Activated T-helper 2 cell treated with anti-CD3 and anti-CD28 coated beads, Interferon-gamma antibody, Interleukin-2, Interleukin-4, amounts not matched to agents 10 μg/mL and 5 μg/mL and 100 μg/mL, durations not matched to agents 14 hours and 24 hours and 36 hours (primary cell): ENCODE measurements around the gene SORD. TPM values are rescaled to one million over a fixed set of nuclear protein-coding genes. Genes with fewer than 3 reads are reported as not detected.
"Not testable (repeated sequence)": the region's sequence is repeated elsewhere in the genome, so short reads cannot be mapped to it uniquely, and the experiment has no call there.

ENCODE experiments used
- DNase-seq: peaks from one replicate; pipeline ENCODE4 v3.0.0; 2021; ENCODE audit warnings: low spot score
- H3K27ac Mint-ChIP-seq: one replicate; pipeline ENCODE4 v1.8.0; 2021; ENCODE audit warnings: mixed read lengths
- H3K27me3 Mint-ChIP-seq: one replicate; pipeline ENCODE4 v1.8.0; 2021; ENCODE audit warnings: low read depth, mixed read lengths
- H3K36me3 Mint-ChIP-seq: one replicate; pipeline ENCODE4 v1.8.0; 2021; ENCODE audit warnings: low read depth, mixed read lengths
- H3K4me1 Mint-ChIP-seq: one replicate; pipeline ENCODE4 v1.8.0; 2021; ENCODE audit warnings: low read depth, mixed read lengths
- H3K4me3 Mint-ChIP-seq: one replicate; pipeline ENCODE4 v1.8.0; 2021; ENCODE audit warnings: low read depth, mild to moderate bottlenecking, moderate library complexity, mixed read lengths
- H3K9me3 Mint-ChIP-seq: one replicate; pipeline ENCODE4 v1.8.0; 2021; ENCODE audit warnings: mixed read lengths
- intact Hi-C: fragments of 100-400 bp; cut with micrococcal nuclease; formaldehyde crosslinking; loops from one replicate; pipeline ENCODE4 v1.15.1; 2023
- total RNA-seq: library from RNA; stranded (reverse); gene quantifications from 2 replicates; pipeline ENCODE4 v1.2.3, GENCODE V29; 2022

SORD gene
- total RNA-seq, 1 donor from 2014 or later = 24.9 TPM

DNA sequence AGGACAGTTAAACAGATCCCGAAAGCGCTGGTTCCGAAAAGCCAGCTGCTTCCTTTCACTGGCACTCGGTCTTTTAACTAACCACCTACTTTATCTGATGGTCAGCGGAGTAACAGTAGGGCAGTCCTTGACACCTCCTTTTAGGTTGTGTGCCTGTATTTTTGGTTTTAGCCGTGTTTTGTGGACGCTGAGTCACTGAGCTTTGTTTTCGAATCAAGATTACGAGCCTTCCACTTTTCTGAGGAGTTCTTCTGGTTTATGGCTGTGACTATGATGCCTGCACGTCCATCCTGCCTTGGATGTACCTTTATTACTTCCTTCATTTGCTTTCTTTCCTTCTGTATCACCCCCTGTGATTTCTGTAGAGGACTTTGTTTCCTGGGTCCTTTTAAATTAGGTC, 59.4 kb downstream of the SORD start:
- H3K36me3 Mint-ChIP-seq, H3K27me3 Mint-ChIP-seq, H3K27ac Mint-ChIP-seq, intact Hi-C loops, H3K4me3 Mint-ChIP-seq, DNase-seq, H3K9me3 Mint-ChIP-seq, H3K4me1 Mint-ChIP-seq: not testable (repeated sequence)

DNA sequence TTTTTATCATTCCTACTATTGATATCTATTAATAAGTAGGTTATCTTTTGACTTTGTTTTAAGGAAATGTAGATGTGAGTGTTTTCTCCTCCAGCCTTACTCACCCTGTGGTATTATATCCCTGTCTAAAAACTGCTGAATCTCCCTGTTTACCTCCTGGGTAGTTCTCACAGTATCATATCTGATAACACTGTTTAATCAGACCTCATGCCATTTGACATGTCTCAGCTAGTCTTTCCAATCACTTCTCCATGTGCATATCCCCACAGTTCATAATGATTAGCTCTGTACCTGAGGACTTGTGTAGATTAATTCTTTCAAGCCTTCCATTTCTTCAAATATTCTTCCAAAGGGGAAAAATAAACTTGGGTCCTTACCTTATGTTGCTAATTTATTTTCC, 60.2 kb downstream of the SORD start:
- DNase-seq = no peak
- no peak overlapping the region for H3K4me3 Mint-ChIP-seq
- peaks cover 7% of the 10 kb centered on the region for H3K27me3 Mint-ChIP-seq
- no peaks in the 10 kb centered on the region for H3K4me1 Mint-ChIP-seq
- no peak overlapping the region for H3K27ac Mint-ChIP-seq
- intact Hi-C loops = no loop called here
- no peaks in the 10 kb centered on the region for H3K36me3 Mint-ChIP-seq
- no peaks in the 10 kb centered on the region for H3K9me3 Mint-ChIP-seq

DNA sequence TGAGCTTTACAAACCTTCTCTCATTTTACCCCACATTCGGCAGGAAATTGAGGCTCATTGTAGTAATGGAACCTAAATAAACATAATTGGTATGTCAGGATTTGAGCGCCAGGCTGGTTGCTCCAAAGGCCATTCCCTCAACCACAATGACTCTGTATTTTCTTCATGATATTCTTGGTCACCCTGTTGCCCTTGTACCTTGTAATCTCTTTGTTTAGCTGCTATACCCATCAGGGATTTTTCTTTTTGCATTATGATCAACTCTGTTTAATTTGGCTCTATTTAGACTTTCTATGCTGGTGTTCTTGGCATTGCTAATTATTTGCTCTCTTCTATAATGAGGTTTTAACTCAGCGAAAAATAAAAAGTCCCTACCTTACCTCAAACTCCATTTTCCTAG, 61.2 kb downstream of the SORD start:
- peaks cover 9% of the 10 kb centered on the region for H3K27me3 Mint-ChIP-seq
- H3K4me3 Mint-ChIP-seq = no peak overlapping the region
- H3K9me3 Mint-ChIP-seq = no peaks in the 10 kb centered on the region
- intact Hi-C loops = no loop called here
- H3K4me1 Mint-ChIP-seq = no peaks in the 10 kb centered on the region
- no peak overlapping the region for H3K27ac Mint-ChIP-seq
- no peaks in the 10 kb centered on the region for H3K36me3 Mint-ChIP-seq
- no peak for DNase-seq

DNA sequence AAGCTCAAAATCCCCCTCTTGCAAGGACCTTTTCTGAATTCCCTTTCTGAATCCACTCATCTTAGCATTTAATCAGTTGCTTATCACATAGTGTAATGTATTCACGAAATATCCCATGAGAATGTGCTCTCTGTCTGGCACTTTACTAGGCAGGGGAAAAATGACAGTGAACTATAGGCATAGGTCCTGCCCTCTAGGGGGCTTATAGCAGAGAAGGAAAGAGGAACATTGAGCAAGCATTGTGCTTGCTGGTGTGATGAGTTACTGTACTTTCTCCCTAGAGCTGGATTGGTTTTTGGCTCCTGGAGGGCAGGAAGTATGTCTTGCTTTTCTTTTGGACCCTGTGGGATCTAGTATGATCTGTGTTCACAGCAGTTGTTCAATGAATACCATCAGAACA, 64.5 kb downstream of the SORD start:
- Mint-ChIP-seq H3K4me1 (no peaks in the 10 kb centered on the region), H3K27me3 (peaks cover 28% of the 10 kb centered on the region), H3K36me3 (no peaks in the 10 kb centered on the region), H3K9me3 (no peaks in the 10 kb centered on the region), H3K27ac (no peak overlapping the region), H3K4me3 (no peak overlapping the region)
- DNase-seq = no peak
- intact Hi-C loops = no loop called here

DNA sequence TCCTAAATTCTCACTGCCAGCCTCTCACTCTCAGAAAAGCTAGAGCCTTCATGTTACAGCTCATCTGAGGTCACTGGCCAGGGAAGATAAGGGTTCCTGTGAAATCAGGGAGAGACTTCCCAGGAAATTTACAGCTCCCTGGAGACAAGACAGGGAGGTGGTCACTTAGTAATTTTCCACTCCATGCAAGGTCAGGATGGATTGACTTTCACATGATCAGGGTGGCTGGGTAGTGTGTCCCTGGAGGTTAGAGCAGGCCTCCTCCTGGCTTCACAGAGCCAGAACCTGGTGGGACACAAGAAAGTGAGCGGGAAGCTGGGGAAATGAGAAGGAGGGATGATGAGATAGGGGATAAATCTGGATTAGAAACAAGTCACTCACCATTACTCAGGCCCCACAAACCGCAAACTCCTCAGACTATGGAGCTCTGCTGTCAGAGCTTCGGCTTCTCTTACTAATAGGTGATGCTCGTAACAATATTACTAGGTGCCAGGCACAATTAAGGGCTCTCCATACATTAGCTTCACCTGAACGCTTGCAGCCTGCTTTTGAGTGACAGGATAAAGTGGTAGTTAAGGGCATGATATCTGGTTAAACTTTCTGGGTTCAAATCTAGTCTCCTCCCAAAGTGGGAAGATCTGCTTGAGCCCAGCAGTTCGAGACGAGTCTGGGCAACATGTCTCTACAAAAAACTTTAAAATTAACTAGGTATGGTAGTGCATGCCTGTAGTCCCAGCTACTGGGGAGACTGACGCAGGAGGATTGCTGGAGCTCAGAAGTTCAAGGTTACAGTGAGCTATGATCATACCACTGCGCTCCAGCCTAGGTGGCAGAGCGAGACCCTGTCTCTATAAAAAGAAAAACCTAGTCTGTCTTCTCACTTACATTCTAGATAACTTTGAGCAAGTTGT, 66.1 kb downstream of the SORD start:
- Mint-ChIP-seq H3K4me3 (no peak overlapping the region), H3K36me3 (no peaks in the 10 kb centered on the region)

DNA sequence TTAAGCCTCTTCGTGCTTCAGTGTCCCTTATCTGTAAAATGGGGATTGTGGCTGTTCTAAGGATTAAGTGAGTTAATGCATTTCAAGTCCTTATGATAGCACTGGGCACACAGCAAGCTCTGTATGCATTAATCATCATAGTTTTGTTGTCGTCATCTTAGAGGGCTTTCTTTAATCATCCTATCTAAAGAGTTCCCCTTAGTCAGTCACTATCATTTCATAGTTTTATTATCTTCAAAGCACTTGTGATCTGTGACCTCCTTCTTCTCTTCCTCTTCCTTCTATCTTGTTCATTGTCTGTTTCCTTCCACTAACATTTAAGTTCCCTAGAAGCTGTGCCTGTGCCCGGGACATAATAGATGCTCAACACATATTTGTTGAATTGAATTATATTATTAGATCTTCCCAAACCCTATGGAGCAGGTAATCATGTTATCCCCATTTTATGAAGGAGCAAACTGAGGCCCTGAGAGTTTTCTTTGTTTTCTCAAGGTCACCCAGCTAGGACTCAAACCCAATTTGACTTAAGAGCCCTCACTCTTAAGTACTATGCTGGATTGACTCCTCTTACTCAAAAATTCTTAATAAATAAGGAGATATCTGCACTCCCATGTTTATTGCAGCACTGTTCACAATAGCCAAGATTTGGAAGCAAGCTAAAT, 66.8 kb downstream of the SORD start:
- peaks cover 24% of the 10 kb centered on the region for H3K27me3 Mint-ChIP-seq
- no peak overlapping the region for H3K27ac Mint-ChIP-seq
- no peaks in the 10 kb centered on the region for H3K4me1 Mint-ChIP-seq
- H3K9me3 Mint-ChIP-seq = no peaks in the 10 kb centered on the region
- DNase-seq = no peak
- no peaks in the 10 kb centered on the region for H3K36me3 Mint-ChIP-seq
- H3K4me3 Mint-ChIP-seq = no peak overlapping the region
- intact Hi-C loops = no loop called here

More for the DNA sequence above, 66.1 kb downstream of the SORD start:
- DNase-seq = no peak
- intact Hi-C loops = no loop called here
- H3K4me1 Mint-ChIP-seq = no peaks in the 10 kb centered on the region
- peaks cover 27% of the 10 kb centered on the region for H3K27me3 Mint-ChIP-seq
- no peak overlapping the region for H3K27ac Mint-ChIP-seq
- no peaks in the 10 kb centered on the region for H3K9me3 Mint-ChIP-seq

DNA sequence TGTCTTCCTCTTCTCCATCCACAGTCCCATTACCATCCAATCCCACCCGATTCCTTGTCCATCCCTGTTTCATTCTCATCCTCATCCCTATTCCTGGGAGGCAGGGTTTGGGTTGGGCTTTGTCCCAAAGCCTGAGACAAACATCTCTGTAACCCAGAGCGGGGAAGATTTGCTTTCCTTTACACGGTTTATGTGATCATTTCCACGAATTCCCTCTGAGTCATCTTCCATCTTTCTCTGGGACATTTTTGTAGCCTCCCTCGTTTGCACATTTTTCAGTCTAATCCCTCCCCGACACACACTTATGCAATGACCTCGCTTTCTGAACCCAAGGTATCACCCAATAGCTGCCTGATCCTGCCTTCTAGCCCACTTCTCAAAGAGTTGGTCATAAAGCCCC, 68.2 kb downstream of the SORD start:
- no peaks in the 10 kb centered on the region for H3K4me1 Mint-ChIP-seq
- no peaks in the 10 kb centered on the region for H3K9me3 Mint-ChIP-seq
- no peak for DNase-seq
- H3K36me3 Mint-ChIP-seq = no peaks in the 10 kb centered on the region
- peaks cover 24% of the 10 kb centered on the region for H3K27me3 Mint-ChIP-seq
- no peak overlapping the region for H3K4me3 Mint-ChIP-seq
- H3K27ac Mint-ChIP-seq = no peak overlapping the region
- intact Hi-C loops = no loop called here

DNA sequence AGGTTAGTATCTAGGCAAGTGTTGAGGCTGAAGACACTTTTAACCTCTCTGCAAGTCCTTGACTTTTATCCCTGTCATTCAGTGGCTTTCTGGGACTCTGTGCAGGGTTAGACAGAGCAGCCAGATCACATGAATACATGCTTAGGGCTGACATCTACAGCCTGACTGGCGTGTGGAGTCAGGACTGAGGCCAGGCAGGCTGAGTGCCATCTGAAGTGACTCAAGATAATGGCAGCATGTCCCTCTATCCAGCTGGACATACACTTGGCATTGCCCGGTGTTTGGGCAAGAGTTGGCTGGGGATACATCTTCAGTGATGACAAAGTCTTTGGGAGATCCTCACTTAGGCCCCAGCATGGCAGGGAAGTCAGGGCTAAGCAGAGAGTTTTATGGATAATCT, 68.6 kb downstream of the SORD start:
- Mint-ChIP-seq H3K4me1 (no peaks in the 10 kb centered on the region), H3K4me3 (no peak overlapping the region), H3K27me3 (peaks cover 24% of the 10 kb centered on the region), H3K27ac (no peak overlapping the region), H3K36me3 (no peaks in the 10 kb centered on the region), H3K9me3 (no peaks in the 10 kb centered on the region)
- no peak for DNase-seq
- intact Hi-C loops = no loop called here

DNA sequence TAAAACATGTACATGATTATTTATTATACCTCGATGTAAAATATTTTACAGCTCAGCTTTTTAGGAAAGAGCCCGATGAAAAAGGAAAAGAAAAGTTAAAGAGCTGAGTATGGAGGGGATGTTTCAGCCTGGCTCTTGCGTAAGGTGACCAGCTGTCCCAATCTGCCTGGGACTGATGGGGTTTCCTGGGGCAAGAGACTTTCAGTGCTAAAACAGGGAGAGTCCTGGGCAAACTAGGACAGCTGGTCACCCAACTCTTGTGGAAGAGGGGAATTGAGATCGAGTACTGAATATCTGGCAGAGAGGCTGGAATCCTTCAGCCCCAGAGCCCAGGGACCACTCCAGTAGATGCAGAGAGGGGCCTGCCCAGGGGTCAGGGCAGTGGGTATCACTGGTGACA, 70.0 kb downstream of the SORD start:
- no peak for DNase-seq
- Mint-ChIP-seq H3K27me3 (peaks cover 24% of the 10 kb centered on the region), H3K4me3 (no peak overlapping the region), H3K36me3 (no peaks in the 10 kb centered on the region), H3K4me1 (no peaks in the 10 kb centered on the region), H3K9me3 (no peaks in the 10 kb centered on the region), H3K27ac (no peak overlapping the region)
- intact Hi-C loops = no loop called here

DNA sequence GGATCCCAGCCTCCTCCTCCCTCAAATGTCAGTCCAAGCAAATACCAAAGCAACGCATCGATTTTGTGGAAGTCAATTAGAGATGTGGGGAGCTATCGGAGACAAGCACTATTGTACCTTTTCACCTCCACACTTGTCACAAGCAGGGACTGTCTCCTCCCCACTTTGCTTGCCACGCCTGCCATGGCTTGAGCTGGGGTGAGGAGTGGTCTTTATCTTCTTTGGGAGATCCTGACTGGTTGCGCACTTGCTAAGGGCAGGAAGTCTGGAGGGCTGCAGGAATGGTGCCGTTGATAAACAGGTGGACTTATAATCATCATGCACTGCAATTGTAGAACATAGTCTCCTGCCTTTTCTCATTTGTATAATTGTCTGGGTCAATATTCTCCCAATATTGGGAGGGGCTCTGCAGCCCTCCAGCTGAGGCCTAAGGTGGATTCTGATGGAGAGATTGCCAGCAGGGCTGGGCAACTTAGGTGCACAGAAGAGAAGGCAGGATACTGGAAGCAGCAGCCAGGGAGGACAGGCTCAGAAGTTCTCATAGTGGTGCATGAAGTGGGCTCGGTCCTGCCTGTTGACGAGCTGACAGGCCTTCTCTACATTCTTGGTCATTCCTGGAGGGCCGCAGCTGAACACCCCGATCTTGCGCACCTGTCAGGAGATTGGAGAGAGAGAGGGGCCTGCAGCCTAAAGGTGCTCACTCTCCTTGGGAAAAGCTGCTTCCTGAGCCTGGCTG, 70.8 kb downstream of the SORD start:
- H3K9me3 Mint-ChIP-seq = no peaks in the 10 kb centered on the region
- DNase-seq = no peak
- no peaks in the 10 kb centered on the region for H3K36me3 Mint-ChIP-seq
- peaks cover 24% of the 10 kb centered on the region for H3K27me3 Mint-ChIP-seq
- no peak overlapping the region for H3K4me3 Mint-ChIP-seq
- no peaks in the 10 kb centered on the region for H3K4me1 Mint-ChIP-seq
- intact Hi-C loops = no loop called here
- H3K27ac Mint-ChIP-seq = no peak overlapping the region

DNA sequence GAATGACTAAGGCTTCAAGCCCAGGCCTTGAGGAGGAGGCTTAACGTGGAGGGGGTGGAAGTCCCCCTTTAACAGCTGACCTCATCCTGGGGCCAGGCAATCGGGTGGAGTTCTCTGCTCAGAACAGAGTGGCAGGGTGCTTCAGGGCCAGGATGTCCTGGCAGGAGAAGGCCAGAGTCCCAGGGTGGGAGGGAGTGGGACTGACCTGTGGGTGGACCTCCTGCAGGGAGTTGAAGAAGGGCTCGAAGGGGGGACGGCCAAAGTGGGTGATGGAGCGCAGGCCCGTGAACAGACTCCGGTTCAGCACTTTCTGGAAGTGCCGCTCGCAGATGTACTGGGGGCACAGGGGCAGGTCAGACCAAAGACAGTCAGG, 71.3 kb downstream of the SORD start:
- H3K4me3 Mint-ChIP-seq = no peak overlapping the region
- DNase-seq = no peak
- H3K9me3 Mint-ChIP-seq = no peaks in the 10 kb centered on the region
- H3K36me3 Mint-ChIP-seq = no peaks in the 10 kb centered on the region
- intact Hi-C loops = no loop called here
- H3K4me1 Mint-ChIP-seq = no peaks in the 10 kb centered on the region
- H3K27ac Mint-ChIP-seq = no peak overlapping the region
- peaks cover 23% of the 10 kb centered on the region for H3K27me3 Mint-ChIP-seq

DNA sequence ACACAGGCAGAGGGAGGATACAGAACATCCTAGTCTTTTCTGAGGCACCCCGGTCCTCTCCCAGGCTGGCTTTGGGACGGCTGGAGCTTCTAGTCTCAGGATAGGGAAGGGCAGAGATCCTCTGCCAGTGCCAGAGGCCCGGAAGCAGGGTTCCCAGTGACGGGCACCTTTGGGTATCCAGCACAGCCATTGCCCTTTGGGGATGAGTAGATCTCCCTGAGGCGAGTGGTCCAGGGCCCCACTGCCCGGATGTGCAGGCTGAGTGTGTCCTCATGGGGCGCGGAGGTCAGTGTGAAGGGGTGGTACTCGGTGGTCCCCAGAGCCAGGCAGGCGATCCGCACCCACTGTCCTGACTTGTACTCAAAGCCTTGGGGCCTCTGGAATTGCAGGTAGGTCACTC, 72.7 kb downstream of the SORD start:
- no peak for DNase-seq
- H3K9me3 Mint-ChIP-seq = no peaks in the 10 kb centered on the region
- intact Hi-C loops = no loop called here
- no peaks in the 10 kb centered on the region for H3K4me1 Mint-ChIP-seq
- no peak overlapping the region for H3K4me3 Mint-ChIP-seq
- no peak overlapping the region for H3K27ac Mint-ChIP-seq
- H3K36me3 Mint-ChIP-seq = no peaks in the 10 kb centered on the region
- H3K27me3 Mint-ChIP-seq = peaks cover 15% of the 10 kb centered on the region

DNA sequence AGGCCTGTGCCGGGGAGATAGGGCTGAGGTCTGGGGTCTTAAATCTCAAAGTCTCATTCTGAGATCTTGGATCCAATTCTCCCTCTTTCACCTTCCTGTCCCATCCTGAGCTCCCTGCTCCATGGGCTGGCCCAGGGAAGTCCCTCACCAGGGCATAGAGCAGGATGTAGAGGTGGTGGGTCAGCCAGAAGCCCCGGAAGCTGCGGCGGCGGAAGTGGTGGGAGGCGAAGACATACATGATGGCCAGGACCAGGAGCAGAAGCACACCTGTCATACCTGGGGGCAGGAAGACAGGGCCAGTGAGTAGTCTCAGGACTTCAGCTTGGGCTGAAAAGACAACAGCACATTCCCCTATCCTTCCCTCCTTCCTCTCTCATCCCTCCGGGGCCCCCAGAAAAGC, 74.5 kb downstream of the SORD start:
- Mint-ChIP-seq H3K27ac (no peak overlapping the region), H3K9me3 (no peaks in the 10 kb centered on the region), H3K4me1 (no peaks in the 10 kb centered on the region), H3K36me3 (no peaks in the 10 kb centered on the region), H3K27me3 (peaks cover 3% of the 10 kb centered on the region), H3K4me3 (no peak overlapping the region)
- no peak for DNase-seq
- intact Hi-C loops = no loop called here
